Measurements from ENCODE around the gene CEP135.
"Not testable (repeated sequence)": the region's sequence is repeated elsewhere in the genome, so short reads cannot be mapped to it uniquely, and the experiment has no call there.

CEP135 gene

GRCh38 chr4:55935907-55936306, 12.8 kb upstream of the CEP135 start:
- intact Hi-C loops (cut with DNase I); DNase-seq: not testable (repeated sequence)

- DNase-seq, result no peak
- intact Hi-C loops (cut with DNase I), result no loop called here
These were observed 10.3 kb upstream of the CEP135 start for GRCh38 chr4:55938481-55938880.

DNA sequence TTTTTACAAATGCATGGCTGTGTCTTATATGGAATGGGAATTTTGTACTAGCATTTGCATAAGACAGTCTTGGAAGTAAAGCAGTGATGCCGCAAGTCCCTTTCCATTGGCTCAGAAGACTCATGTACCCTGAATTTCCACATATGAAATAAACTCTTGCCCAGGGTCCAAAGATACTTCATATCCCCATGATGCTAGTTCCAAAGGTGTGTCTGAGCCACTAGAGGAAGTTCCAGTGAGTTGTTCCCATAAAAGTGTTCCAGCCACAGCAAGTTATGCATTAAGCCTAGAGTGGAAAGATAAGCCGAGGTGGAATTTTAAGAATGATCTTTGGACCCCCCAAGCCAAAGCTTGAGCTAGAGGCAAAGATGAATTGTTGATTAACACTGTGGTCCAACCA, 9.3 kb upstream of the CEP135 start:
- intact Hi-C loops (cut with DNase I), result no loop called here
- no peak for DNase-seq

DNA sequence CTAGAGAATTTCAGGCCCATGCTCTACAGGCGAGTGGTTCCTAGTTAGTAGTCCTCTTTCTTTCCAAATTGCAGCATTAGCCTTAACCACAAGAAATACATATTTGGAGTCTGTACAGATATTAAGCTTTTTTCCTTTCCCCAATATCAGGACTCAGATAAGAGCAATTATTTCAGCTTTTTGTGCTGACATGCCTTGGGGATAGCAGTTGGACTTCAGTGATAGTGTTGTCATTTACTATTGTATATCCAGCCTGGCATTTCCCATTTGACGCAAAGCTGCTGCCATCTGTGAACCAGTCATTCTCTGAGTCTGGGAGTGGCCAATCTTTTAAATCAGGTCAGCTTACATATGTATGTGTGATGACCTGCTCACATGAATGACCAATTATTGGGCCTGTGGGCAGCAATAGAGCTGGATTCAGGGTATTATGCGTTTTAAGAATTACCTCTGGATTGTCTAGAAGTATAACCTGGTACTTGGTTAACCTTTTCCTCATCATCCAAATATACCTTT, 6.8 kb upstream of the CEP135 start:
- intact Hi-C loops (cut with DNase I), result no loop called here

GRCh38 chr4:55947254-55947882, 1.4 kb upstream of the CEP135 start:
- DNase-seq, result no peak
- intact Hi-C loops (cut with DNase I), result no loop called here

More for the DNA sequence above, 6.8 kb upstream of the CEP135 start:
- DNase-seq, result no peak

- DNase-seq, result no peak
- intact Hi-C loops (cut with DNase I), result loop anchor here (2.0 kb wide), 1 partner anchor 353 kb away; no protein-coding TSS in a partner anchor
These were observed 626 bp upstream of the CEP135 start for GRCh38 chr4:55947912-55948725.

- intact Hi-C loops (cut with DNase I), result loop anchor here (2.0 kb wide), 1 partner anchor 351 kb away; no protein-coding TSS in a partner anchor
These were observed 697 bp downstream of the CEP135 start for GRCh38 chr4:55949482-55949802.

GRCh38 chr4:55951191-55951922, 2.6 kb downstream of the CEP135 start:
- DNase-seq, result no peak
- intact Hi-C loops (cut with DNase I), result no loop called here

More at GRCh38 chr4:55949482-55949802, 697 bp downstream of the CEP135 start:
- no peak for DNase-seq

GRCh38 chr4:55955710-55956109, 7.0 kb downstream of the CEP135 start:
- intact Hi-C loops (cut with DNase I), result no loop called here
- DNase-seq, result no peak

GRCh38 chr4:55959655-55960054, 10.9 kb downstream of the CEP135 start:
- intact Hi-C loops (cut with DNase I), result no loop called here
- DNase-seq, result no peak

DNA sequence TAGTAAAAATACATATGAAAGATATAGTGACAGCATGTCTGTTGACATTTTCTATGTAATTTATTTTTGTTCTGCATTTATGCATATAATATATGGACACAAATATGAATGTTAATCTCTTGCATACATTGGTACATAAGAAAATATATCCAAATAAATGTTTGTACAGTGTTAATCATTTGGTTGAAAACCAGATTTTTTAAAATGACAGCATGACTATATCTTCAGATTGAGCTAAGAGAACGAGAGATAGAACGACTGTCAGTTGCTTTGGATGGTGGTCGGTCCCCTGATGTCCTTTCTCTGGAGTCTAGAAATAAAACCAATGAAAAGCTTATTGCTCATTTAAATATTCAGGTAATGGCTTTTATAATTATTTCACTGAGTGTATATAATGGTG, 15.3 kb downstream of the CEP135 start:
- intact Hi-C loops (cut with DNase I), result no loop called here
- DNase-seq, result no peak

GRCh38 chr4:55965585-55965984, 16.8 kb downstream of the CEP135 start:
- intact Hi-C loops (cut with DNase I), result no loop called here
- no peak for DNase-seq

GRCh38 chr4:55966324-55966723, 17.6 kb downstream of the CEP135 start:
- DNase-seq; intact Hi-C loops (cut with DNase I): not testable (repeated sequence)

GRCh38 chr4:55967376-55967775, 18.6 kb downstream of the CEP135 start:
- intact Hi-C loops (cut with DNase I), result no loop called here
- no peak for DNase-seq

DNA sequence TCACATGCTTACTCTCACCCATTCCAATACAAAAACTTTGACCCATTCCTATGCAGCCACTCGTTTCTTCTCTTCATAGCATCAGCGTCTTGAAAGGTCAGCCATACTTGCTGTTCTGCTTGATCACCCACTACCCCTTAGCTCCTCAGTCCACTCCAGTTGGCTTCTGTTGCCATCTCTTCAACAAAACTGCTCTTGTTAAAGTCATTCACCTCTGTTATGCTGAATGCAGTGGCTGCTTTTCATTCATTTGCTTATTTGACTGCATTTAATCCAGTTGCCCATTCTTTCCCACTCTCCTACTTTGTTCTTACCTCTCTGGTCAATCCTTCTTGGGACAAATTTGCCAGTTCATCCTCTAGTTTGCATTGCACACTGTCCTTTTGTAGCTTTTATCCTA, 24.9 kb downstream of the CEP135 start:
- DNase-seq, result no peak
- intact Hi-C loops (cut with DNase I), result no loop called here

DNA sequence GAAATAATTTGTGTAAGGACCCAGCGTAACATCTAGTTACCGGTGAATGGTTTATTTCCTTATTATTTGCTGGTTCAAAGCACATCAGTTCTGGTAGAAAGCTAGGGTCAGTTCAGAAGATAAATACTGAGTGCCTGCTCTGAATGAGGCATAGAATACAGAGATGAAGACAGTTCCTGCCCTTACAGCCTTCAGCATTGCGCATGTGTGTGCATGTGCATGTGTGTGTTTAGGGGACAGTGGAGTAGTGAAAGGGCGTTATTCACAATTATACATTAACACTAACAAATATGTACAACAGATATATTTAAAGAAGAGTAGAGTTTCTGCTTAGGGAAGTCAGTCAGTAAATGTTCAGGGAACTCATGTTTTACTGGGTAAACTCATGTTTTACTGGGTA, 29.1 kb downstream of the CEP135 start:
- intact Hi-C loops (cut with DNase I), result no loop called here
- no peak for DNase-seq

DNA sequence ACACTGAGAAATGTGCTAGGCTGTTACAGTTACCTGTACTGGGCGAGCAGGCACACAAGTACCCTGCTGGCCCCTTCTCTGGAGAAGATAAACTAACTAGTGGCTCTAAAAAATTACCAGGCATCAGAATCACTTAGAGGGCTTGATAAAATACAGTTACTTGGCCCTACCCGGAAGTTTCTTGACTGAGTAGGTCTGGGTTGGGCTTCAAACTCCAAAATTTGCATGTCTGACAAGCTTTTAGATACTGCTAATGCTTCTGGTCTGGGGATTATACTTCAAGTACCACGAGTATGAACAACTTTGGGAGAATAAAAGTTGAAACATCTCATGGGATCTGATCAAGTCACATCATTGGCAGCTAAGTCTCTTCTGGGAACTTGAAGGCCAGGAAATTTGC, 30.8 kb downstream of the CEP135 start:
- no peak for DNase-seq
- intact Hi-C loops (cut with DNase I), result no loop called here

DNA sequence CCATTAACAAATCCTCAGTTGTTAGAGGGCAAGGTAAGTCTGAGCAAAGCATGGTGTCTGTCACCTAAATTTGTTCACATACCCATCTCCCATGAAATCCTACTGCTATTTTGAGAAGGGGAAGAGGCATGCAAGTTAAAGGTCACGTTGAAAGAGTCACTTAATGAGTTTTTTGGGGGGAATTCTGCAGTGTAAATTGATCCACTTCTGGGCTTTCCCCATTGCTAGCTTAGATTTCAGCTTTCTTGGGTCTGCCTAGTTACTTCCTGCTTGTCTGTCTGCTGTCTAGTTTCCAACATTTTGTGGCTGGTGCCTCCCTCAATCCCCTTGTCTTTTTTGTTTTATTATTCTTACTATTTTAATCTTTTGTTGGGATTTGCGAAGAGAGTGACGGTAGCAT, 32.0 kb downstream of the CEP135 start:
- no peak for DNase-seq
- intact Hi-C loops (cut with DNase I), result no loop called here

DNA sequence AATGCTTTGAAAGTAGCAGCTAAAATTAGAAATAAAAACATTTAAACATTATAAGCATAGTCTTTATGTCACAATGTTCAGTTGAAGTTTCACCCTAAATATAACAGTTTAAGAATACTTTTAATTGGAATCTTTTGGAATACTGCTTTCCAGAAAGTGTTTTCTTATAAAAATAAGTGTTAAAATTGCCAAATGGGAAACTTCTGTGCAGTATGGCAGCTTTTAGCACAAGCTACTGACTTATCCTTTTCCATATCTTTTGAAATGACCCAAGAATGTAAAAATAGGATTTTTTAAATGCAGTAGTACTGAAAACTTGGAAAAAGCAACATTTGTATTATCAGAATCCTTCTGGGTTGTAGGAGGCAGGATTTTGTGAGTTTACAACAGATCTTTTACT, 34.2 kb downstream of the CEP135 start:
- DNase-seq, result no peak
- intact Hi-C loops (cut with DNase I), result no loop called here

DNA sequence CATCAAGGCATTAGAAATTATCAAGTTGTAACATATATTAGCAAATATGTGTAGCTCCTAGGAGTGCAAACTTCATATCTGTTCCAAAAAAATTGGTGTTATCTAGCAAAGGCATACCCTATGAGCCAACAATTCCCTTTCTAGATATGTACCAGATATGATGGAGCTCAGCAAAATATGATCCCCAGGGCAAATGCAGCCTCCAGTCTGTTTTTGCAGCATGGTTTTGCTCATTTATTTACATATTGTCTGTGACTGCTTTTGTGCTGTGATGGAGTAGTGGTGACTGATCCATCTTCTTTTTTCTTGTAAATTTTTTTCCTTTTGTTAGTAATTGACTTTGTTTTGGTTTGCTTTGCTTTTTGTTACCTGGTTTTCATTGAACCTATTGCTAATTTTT, 41.0 kb downstream of the CEP135 start:
- DNase-seq, result no peak
- intact Hi-C loops (cut with DNase I), result no loop called here

Data from head of caudate nucleus (tissue), 42 donors.